NT2/D1 (cell line): ENCODE measurements around the gene TBX1.

Experiments used
- SUZ12 ChIP-seq: IDR thresholded peaks from 2 replicates; pipeline ENCODE4 v1.6.1; 2011; ENCODE audit not compliant: insufficient read length, insufficient read depth; ENCODE audit errors: extremely low read depth
- ZNF274 ChIP-seq: IDR thresholded peaks from 2 replicates; pipeline ENCODE4 v1.6.1; 2011; ENCODE audit warnings: mild to moderate bottlenecking, low read depth, low read length

DNA sequence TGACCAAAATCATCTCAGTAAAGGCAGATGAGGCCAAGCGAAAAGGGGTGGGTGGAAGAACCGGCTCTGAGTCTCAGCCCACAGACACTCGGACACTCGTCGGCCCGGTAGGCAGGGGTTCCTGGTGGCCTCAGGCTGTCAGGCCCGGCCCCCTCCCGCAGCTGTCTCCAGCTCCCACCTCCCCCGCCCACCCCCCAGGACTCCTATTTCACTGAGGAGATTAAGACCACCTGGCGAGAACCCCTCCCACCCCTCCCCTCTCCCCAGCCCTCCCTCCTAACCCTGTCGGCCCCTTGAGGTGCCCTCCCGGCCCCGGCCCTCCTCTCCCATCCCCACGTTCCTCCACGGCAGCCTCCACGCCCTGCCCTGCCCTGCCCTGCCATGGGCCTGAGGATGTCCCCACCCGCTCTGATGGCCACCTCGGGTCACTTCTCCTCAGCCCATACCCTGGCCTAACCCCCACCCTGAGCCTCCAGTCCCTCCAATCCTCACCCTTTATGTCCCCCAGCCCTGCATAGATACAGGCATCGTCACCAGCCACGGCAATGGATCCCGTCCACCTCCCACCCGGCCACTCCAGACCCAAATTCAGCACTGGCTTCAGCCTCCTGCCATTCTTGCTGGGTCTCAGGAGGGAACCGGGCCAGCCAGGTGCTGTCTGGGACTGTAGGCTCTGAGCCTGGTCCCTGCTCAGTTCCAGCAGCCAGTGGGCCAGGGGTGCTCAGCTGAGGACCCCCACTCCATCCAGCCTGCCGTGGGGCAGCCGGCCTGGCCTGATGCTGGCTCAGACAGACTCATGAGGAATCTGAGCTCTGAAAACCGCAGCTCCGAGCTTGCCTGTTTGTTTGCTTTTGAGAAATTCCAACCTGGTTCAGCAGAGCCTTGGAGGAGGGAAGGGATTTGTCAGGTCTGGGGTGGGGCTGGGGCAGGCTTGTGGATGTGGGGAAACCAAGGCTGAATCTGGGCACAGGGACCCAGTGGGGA is 9.8 kb upstream of the TBX1 start:
- TF ChIP-seq ZNF274 = no peak
- TF ChIP-seq SUZ12 = no peak
